HG03175 (cell line): ENCODE measurements around the gene PIP4K2C.
"Not testable (repeated sequence)": the region's sequence is repeated elsewhere in the genome, so short reads cannot be mapped to it uniquely, and the experiment has no call there.

Experiments
- ATAC-seq: cut with Tn5 transposase; IDR thresholded peaks from one replicate; pipeline ENCODE4 v1.9.1; 2021; ENCODE audit warnings: mild to moderate bottlenecking, moderate library complexity; ENCODE audit not compliant: unreplicated experiment

PIP4K2C gene

GRCh38 chr12:57632958-57633840 is 42.2 kb downstream of the PIP4K2C start, which contains the start of gene B4GALNT1:
Gene B4GALNT1 (minus strand): TSS chr12:57633201. CDS start chr12:57632132, 1,069 bp downstream.
- ATAC-seq, result peak; percentile 71

GRCh38 chr12:57636731-57637130 is 45.7 kb downstream of the PIP4K2C start:
- ATAC-seq, result not testable (repeated sequence)

- no peak for ATAC-seq
These were observed 46.4 kb downstream of the PIP4K2C start for GRCh38 chr12:57637364-57637763.

GRCh38 chr12:57638096-57638495 is 47.1 kb downstream of the PIP4K2C start:
- no peak for ATAC-seq

- no peak for ATAC-seq
These were observed 49.4 kb downstream of the PIP4K2C start for GRCh38 chr12:57640175-57641042.

GRCh38 chr12:57641699-57642442 is 50.9 kb downstream of the PIP4K2C start:
- ATAC-seq, result no peak

- ATAC-seq, result not testable (repeated sequence)
These were observed 55.1 kb downstream of the PIP4K2C start for GRCh38 chr12:57645990-57646658.

GRCh38 chr12:57646659-57647049 is 55.7 kb downstream of the PIP4K2C start:
- ATAC-seq, result not testable (repeated sequence)
